Lung (tissue), 12 donors: ENCODE measurements around the gene NR2F1. TPM values are rescaled to one million over a fixed set of nuclear protein-coding genes. Genes with fewer than 3 reads are reported as not detected.

Source experiments
- ATAC-seq: fragments of 200-7000 bp; cut with Tn5 transposase; one replicate; pipeline ENCODE4 v1.9.1; 2020; ENCODE audit warnings: moderate number of reproducible peaks; ENCODE audit not compliant: insufficient read depth, low FRiP score
- DNase-seq, 3 donors: peaks; one replicate each; pipeline ENCODE4 v3.0.0-alpha.2; 2013 to 2017
- H3K27ac ChIP-seq, 2 donors: one replicate each; pipeline ENCODE4 v1.5.1; 2013; ENCODE audit warnings: mild to moderate bottlenecking in 2 of 2, moderate library complexity in 2 of 2, control low read depth in 1 of 2, inconsistent platforms in 1 of 2, low read depth in 1 of 2, low read length in 1 of 2
- H3K27me3 ChIP-seq, 3 donors: one replicate each; pipeline ENCODE4 v1.5.1; 2013; ENCODE audit warnings: low read length in 2 of 3; ENCODE audit not compliant: control insufficient read depth in 3 of 3, insufficient read depth in 3 of 3
- H3K36me3 ChIP-seq, 4 donors: one replicate each; pipeline ENCODE4 v1.5.1; 2013; ENCODE audit warnings: low read length in 4 of 4, mild to moderate bottlenecking in 1 of 4, moderate library complexity in 1 of 4; ENCODE audit not compliant: control insufficient read depth in 4 of 4, insufficient read depth in 4 of 4
- H3K4me1 ChIP-seq, 5 donors: one replicate each; pipeline ENCODE4 v1.5.1; 2013; ENCODE audit warnings: low read length in 5 of 5, mild to moderate bottlenecking in 2 of 5, moderate library complexity in 1 of 5; ENCODE audit not compliant: control insufficient read depth in 5 of 5, insufficient read depth in 5 of 5
- H3K4me3 ChIP-seq: one replicate; pipeline ENCODE4 v1.5.1; 2013; ENCODE audit warnings: mild to moderate bottlenecking, control low read depth, moderate library complexity
- H3K9ac ChIP-seq, 2 donors: one replicate each; pipeline ENCODE4 v1.5.1; 2013; ENCODE audit warnings: low read length in 2 of 2, control low read depth in 1 of 2; ENCODE audit not compliant: insufficient read depth in 1 of 2
- H3K9me3 ChIP-seq, 4 donors: one replicate each; pipeline ENCODE4 v1.5.1; 2013; ENCODE audit warnings: low read length in 3 of 4, mild to moderate bottlenecking in 1 of 4, moderate library complexity in 1 of 4; ENCODE audit not compliant: control insufficient read depth in 4 of 4, insufficient read depth in 3 of 4
- WGBS, 2 donors: extraction: QIAGEN DNeasy Blood & Tissue Kit; methylation state at CpG; one replicate each; pipeline ENCODE4 v1.1.7; 2013; 5-methylcytosine and 5-hydroxymethylcytosine counted together
- polyA plus RNA-seq, 2 donors: library from polyadenylated mRNA; stranded (reverse); fragments of 200-250 nt; gene quantifications; one replicate each; pipeline ENCODE4 v1.2.1, GENCODE V29; 2013
- total RNA-seq, 2 donors: library from RNA; depleted of rRNA in 1 of 2; stranded (reverse); fragments of >200 nt in 1 of 2; gene quantifications; one replicate each; pipeline ENCODE4 v1.2.1, GENCODE V29; 2014 to 2021
- TF ChIP-seq, protein P1 (sequence below): IDR thresholded peaks from 2 replicates; pipeline ENCODE4 v1.5.1; 2012; ENCODE audit warnings: mild to moderate bottlenecking; ENCODE audit errors: control extremely low read depth, extremely low read depth
- donor health status: control.
- donor health status: control.
- donor health status: Bipolar disorder and iron deficiency.
- donor health status: healthy.
- donor health status: DM: yes; HTN: yes; CAD: no.

Gene NR2F1
- total and polyA plus RNA-seq, 4 donors: 15.2 to 104 (median 58.3) TPM

DNA sequence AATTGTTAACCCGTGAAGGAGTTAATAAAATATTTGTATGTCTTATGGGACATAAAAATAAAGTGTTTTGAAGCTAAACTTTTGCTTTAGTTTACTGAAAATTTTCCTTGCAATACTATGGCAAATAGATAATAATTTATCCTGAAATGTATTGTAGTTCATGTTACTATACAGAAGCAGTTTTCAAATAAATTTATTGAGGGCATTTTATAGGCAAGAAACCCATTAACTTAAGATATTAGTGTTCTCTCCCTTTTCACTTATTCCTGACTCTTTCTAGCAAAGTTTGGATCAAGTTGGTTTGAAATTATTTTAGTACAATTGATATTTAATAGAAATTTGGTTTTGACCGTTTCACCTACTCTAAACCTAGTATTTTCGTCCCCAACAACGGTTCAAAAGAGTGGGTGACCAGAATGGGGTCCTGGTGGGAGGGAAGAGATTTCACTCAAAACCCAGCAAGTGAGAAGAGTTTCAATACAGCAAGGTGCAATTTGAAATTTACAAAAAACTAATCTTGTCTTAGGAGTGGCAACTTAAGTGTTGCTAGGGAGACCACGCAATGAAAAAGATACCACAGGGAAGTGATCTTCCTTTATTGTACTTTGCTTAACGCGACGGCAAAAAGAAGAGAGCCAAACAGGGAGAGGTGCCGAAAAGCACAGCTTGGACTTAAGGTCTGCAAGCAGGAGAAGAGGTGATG lies 28.4 kb downstream of the NR2F1 start:
- Histone ChIP-seq H3K9me3 (no peaks in the 10 kb centered on the region), H3K4me3 (no peak overlapping the region), H3K4me1 (peaks cover 0 to 12% (median 4%) of the 10 kb centered on the region in 5 donors), H3K36me3 (no peaks in the 10 kb centered on the region), H3K9ac (no peak overlapping the region), H3K27ac (no peak overlapping the region), H3K27me3 (peaks cover 0 to 87% (median 56%) of the 10 kb centered on the region in 3 donors)
- 14 to 16% methylated on average over 9 of the region's 9 CpGs for WGBS, 2 donors
- TF ChIP-seq, protein P1, sequence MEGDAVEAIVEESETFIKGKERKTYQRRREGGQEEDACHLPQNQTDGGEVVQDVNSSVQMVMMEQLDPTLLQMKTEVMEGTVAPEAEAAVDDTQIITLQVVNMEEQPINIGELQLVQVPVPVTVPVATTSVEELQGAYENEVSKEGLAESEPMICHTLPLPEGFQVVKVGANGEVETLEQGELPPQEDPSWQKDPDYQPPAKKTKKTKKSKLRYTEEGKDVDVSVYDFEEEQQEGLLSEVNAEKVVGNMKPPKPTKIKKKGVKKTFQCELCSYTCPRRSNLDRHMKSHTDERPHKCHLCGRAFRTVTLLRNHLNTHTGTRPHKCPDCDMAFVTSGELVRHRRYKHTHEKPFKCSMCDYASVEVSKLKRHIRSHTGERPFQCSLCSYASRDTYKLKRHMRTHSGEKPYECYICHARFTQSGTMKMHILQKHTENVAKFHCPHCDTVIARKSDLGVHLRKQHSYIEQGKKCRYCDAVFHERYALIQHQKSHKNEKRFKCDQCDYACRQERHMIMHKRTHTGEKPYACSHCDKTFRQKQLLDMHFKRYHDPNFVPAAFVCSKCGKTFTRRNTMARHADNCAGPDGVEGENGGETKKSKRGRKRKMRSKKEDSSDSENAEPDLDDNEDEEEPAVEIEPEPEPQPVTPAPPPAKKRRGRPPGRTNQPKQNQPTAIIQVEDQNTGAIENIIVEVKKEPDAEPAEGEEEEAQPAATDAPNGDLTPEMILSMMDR: no peak
- ATAC-seq: no peak
- peak in 2 of 3 donors; percentile 51 to 61 for DNase-seq

DNA sequence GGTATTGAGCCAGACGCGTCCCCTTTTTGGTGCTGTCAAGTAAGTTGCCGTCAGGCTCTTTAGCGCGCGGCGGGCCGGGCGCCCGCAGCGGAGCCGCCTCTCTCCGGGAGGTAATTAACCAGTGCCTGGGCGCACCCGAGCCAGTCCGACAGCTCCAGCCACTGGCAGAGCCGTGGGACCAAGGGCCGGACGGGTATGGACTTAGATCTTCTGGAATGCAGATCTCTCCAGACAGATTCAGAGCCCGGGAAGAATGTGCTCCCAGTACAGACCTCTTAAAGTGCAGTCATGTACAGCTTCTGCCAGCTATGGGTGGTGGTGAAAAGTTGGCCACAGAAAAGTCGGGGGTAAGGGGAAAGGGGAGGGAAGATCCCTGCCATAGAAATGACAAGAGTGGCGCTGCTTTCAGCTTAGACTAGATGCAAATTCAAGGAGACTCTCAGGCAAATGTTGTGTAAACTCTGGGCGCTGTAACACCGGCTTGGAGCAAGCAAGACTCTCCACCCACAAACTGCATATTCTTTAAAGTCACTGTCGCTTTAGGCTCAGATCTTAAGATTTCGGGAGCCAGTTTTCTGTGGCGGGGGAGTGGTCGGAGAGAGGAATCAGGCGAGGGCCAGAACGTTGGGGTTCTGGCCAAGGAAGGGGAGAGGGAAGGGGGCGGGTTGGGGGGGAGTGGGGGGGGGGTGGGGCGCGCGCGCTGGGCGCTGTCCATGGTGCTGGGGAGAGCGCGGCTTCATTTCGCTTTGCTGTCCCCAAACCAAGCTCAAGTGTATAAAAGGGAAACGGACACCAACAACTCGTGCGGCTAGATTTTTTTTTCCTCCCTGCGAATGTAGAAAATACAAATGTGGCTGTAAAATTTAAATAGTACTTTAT lies 29.2 kb downstream of the NR2F1 start:
- Histone ChIP-seq H3K9ac (no peak overlapping the region), H3K36me3 (no peaks in the 10 kb centered on the region), H3K4me3 (no peak overlapping the region), H3K27ac (no peak overlapping the region), H3K4me1 (peaks cover 0 to 9% (median 4%) of the 10 kb centered on the region in 5 donors), H3K27me3 (peaks cover 0 to 86% (median 56%) of the 10 kb centered on the region in 3 donors), H3K9me3 (no peaks in the 10 kb centered on the region)
- DNase-seq (peak; percentile 75 to 88 (median 83)), ATAC-seq (peak; percentile 44)
- WGBS, 2 donors: 4% methylated on average over 37 to 43 of the region's 43 CpGs
- TF ChIP-seq, protein P1: no peak

DNA sequence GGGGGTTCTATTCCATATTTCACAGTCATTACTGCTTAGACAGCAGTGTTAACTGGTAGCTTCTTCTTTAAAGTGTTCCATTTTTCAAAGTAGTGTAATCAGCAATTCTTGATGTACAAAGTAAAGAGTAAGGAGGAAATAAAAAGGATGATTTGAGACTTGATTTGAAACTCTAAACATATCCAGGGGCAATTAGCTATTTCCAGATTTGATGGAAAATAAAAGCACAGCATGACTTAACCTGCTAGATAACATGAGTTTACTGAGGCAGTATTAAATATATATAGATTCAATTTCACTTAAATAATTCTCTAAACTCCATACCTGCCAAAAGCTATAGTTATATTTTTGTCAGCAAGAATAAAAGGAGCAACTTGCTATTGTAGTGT lies 29.8 kb downstream of the NR2F1 start:
- Histone ChIP-seq H3K27ac (no peak overlapping the region), H3K9me3 (no peaks in the 10 kb centered on the region), H3K9ac (no peak overlapping the region), H3K4me1 (peaks cover 0 to 4% (median 4%) of the 10 kb centered on the region in 5 donors), H3K36me3 (no peaks in the 10 kb centered on the region), H3K4me3 (no peak overlapping the region), H3K27me3 (peaks cover 0 to 83% (median 56%) of the 10 kb centered on the region in 3 donors)
- TF ChIP-seq, protein P1: no peak
- ATAC-seq (no peak), DNase-seq (no peak)
